ENCODE data around the gene NDUFA13.
A peak's percentile ranks its signal among the peaks of the same experiment; 100 is the strongest.
"Not testable (repeated sequence)": the region's sequence is repeated elsewhere in the genome, so short reads cannot be mapped to it uniquely, and the experiment has no call there.

NDUFA13 gene

GRCh38 chr19:19515642-19516519 is at the start of gene NDUFA13:
TSS of gene NDUFA13 (plus strand) at chr19:19516225. CDS start at chr19:19516239, 14 bp downstream.
- DNase-seq = peak; percentile 95

- DNase-seq = no peak
These were observed 47.5 kb upstream of the NDUFA13 start for GRCh38 chr19:19468424-19469050.

- no peak for DNase-seq
These were observed 45.4 kb upstream of the NDUFA13 start for GRCh38 chr19:19470579-19470978.

- no peak for DNase-seq
These were observed 44.3 kb upstream of the NDUFA13 start for GRCh38 chr19:19471682-19472081.

GRCh38 chr19:19472106-19472505 is 43.9 kb upstream of the NDUFA13 start:
- not testable (repeated sequence) for DNase-seq

- no peak for DNase-seq
These were observed 40.8 kb upstream of the NDUFA13 start for GRCh38 chr19:19475015-19475765.

GRCh38 chr19:19475849-19476828 is 39.9 kb upstream of the NDUFA13 start:
- no peak for DNase-seq

- no peak for DNase-seq
These were observed 38.2 kb upstream of the NDUFA13 start for GRCh38 chr19:19477705-19478383.

GRCh38 chr19:19480688-19481087 is 35.3 kb upstream of the NDUFA13 start:
- DNase-seq = no peak

GRCh38 chr19:19482809-19483596 is 33.0 kb upstream of the NDUFA13 start:
- no peak for DNase-seq

GRCh38 chr19:19485161-19485997 is 30.6 kb upstream of the NDUFA13 start:
- DNase-seq = no peak

- DNase-seq = no peak
These were observed 30.1 kb upstream of the NDUFA13 start for GRCh38 chr19:19485998-19486290.

GRCh38 chr19:19486343-19487076 is 29.5 kb upstream of the NDUFA13 start:
- no peak for DNase-seq

- no peak for DNase-seq
These were observed 28.7 kb upstream of the NDUFA13 start for GRCh38 chr19:19487077-19487949.

- DNase-seq = no peak
These were observed 27.8 kb upstream of the NDUFA13 start for GRCh38 chr19:19487950-19488874.

- DNase-seq = peak; percentile 78 to 82
These were observed 26.9 kb upstream of the NDUFA13 start for GRCh38 chr19:19488875-19489690.
